ENCODE results near the gene CRMP1. TPM values are rescaled to one million over a fixed set of nuclear protein-coding genes. Genes with fewer than 3 reads are reported as not detected.

The CRMP1 gene
- total and polyA plus RNA-seq, 9 of the 15 experiments (the other 6 are each of a cell fraction or from before 2014, with no cell fraction given): 0.03 to 0.04 TPM; not detected in 7

GRCh38 chr4:5877392-5877791, 15.5 kb downstream of the CRMP1 start:
- no peak overlapping the region for H3K9ac ChIP-seq (ENCODE audit: insufficient read depth in 1 of 2, low read depth in 2 of 2, low read length in 2 of 2)
- CTCF ChIA-PET (ENCODE audit: low intra/inter-chr PET ratio): no interaction called here
- intact Hi-C loops (cut with micrococcal nuclease): no loop called here
- no peaks in the 10 kb centered on the region for H3K4me1 ChIP-seq (replicated peaks in 1 of 2; ENCODE audit: control insufficient read depth in 2 of 2, insufficient read depth in 2 of 2, low read length in 2 of 2)
- H3K27me3 ChIP-seq (ENCODE audit: control insufficient read depth in 2 of 2, insufficient read depth in 2 of 2, low read length in 2 of 2): no peaks in the 10 kb centered on the region
- no peak overlapping the region for H3K4me3 ChIP-seq
- TF ChIP-seq RFX1 (IDR thresholded peaks at IDR 0.05) (peak; percentile 35), CTBP1 (IDR thresholded peaks at IDR 0.05; ENCODE audit: borderline replicate concordance) (no peak), PREB (CRISPR knock-in tag; IDR thresholded peaks at IDR 0.05) (no peak), LEF1 (IDR thresholded peaks at IDR 0.05) (no peak)
- H3K9me3 ChIP-seq (replicated peaks; ENCODE audit: control insufficient read depth, insufficient read depth, low read depth, low read length): no peaks in the 10 kb centered on the region
- under 1% methylated on average over 8 of the region's 9 CpGs for WGBS (ENCODE audit: insufficient coverage, low coverage, missing lambda C conversion rate)
- ATAC-seq (no peak), DNase-seq (ENCODE audit: extremely low read depth in 1 of 4, low spot score in 3 of 4) (no peak), FAIRE-seq (no peak)
- H3K79me2 ChIP-seq (ENCODE audit: control insufficient read depth, insufficient read depth, low read length): no peaks in the 10 kb centered on the region
- no peaks in the 10 kb centered on the region for H4K20me1 ChIP-seq (replicated peaks; ENCODE audit: control insufficient read depth, insufficient read depth, low read length)
- no peak overlapping the region for H3K4me2 ChIP-seq (ENCODE audit: insufficient read depth, low read length)
- no peak overlapping the region for H3K27ac ChIP-seq (ENCODE audit: extremely low read depth, low read depth, low read length)
- POLR2A ChIA-PET: no interaction called here
- BruUV-seq (replicated peaks): no TSS peak
- no peaks in the 10 kb centered on the region for H3K36me3 ChIP-seq (ENCODE audit: control insufficient read depth, insufficient read depth, low read length)
- no peak overlapping the region for H2AFZ ChIP-seq (ENCODE audit: low read depth, low read length)
- in situ Hi-C loops (cut with MboI): no loop called here
- H3K9me1 ChIP-seq (ENCODE audit: control insufficient read depth, insufficient read depth, low read length): no peaks in the 10 kb centered on the region

GRCh38 chr4:5874811-5875449, 18.0 kb downstream of the CRMP1 start:
- no peaks in the 10 kb centered on the region for H3K9me1 ChIP-seq (ENCODE audit: control insufficient read depth, insufficient read depth, low read length)
- H2AFZ ChIP-seq (ENCODE audit: low read depth, low read length): no peak overlapping the region
- no peak overlapping the region for H3K9ac ChIP-seq (ENCODE audit: insufficient read depth in 1 of 2, low read depth in 2 of 2, low read length in 2 of 2)
- POLR2A ChIA-PET: interaction anchor here (0.6 kb wide), 1 partner anchor 65 kb away, joined by 3 read pairs; no protein-coding TSS in a partner anchor
- no peak for ATAC-seq
- intact Hi-C loops (cut with micrococcal nuclease) (no loop called here), in situ Hi-C loops (cut with MboI) (no loop called here)
- BruUV-seq (replicated peaks): no TSS peak
- H3K79me2 ChIP-seq (ENCODE audit: control insufficient read depth, insufficient read depth, low read length): no peaks in the 10 kb centered on the region
- H3K4me3 ChIP-seq: no peak overlapping the region
- H3K27ac ChIP-seq (ENCODE audit: extremely low read depth, low read depth, low read length): no peak overlapping the region
- CTCF ChIA-PET (ENCODE audit: low intra/inter-chr PET ratio): no interaction called here
- peaks cover 6 to 9% of the 10 kb centered on the region in 2 experiments; a peak in 3 of 5 replicates for H3K27me3 ChIP-seq (ENCODE audit: control insufficient read depth in 2 of 2, insufficient read depth in 2 of 2, low read length in 2 of 2)
- 3% methylated on average over 6 of the region's 6 CpGs for WGBS (ENCODE audit: insufficient coverage, low coverage, missing lambda C conversion rate)
- H3K4me2 ChIP-seq (ENCODE audit: insufficient read depth, low read length): no peak overlapping the region
- H3K36me3 ChIP-seq (ENCODE audit: control insufficient read depth, insufficient read depth, low read length): no peaks in the 10 kb centered on the region
- no peak for DNase-seq (ENCODE audit: extremely low read depth in 1 of 4, low spot score in 3 of 4)
- H3K4me1 ChIP-seq (replicated peaks in 1 of 2; ENCODE audit: control insufficient read depth in 2 of 2, insufficient read depth in 2 of 2, low read length in 2 of 2): no peaks in the 10 kb centered on the region
- H4K20me1 ChIP-seq (replicated peaks; ENCODE audit: control insufficient read depth, insufficient read depth, low read length): no peaks in the 10 kb centered on the region
- H3K9me3 ChIP-seq (replicated peaks; ENCODE audit: control insufficient read depth, insufficient read depth, low read depth, low read length): no peaks in the 10 kb centered on the region
- no peak for FAIRE-seq
- TF ChIP-seq SRSF9 (IDR thresholded peaks at IDR 0.05; ENCODE audit: borderline replicate concordance, low read depth, low read length) (no peak), MAZ (CRISPR knock-in tag; conservative IDR thresholded peaks at IDR 0.05 in 1 of 2, IDR thresholded peaks at IDR 0.05 in 1 of 2) (no peak), FOXM1 (IDR thresholded peaks at IDR 0.05; ENCODE audit: low read depth) (no peak), FOXM1 (CRISPR knock-in tag; IDR thresholded peaks at IDR 0.05; ENCODE audit: low read depth) (no peak), MLX (CRISPR knock-in tag; conservative IDR thresholded peaks at IDR 0.05) (no peak), SRSF1 (IDR thresholded peaks at IDR 0.05; ENCODE audit: low read depth, low read length) (no peak), OTX1 (CRISPR knock-in tag; IDR thresholded peaks at IDR 0.05) (no peak), NR4A1 (CRISPR knock-in tag; IDR thresholded peaks at IDR 0.05) (no peak), NR4A1 (tag; IDR thresholded peaks at IDR 0.05) (no peak), ZNF57 (CRISPR knock-in tag; IDR thresholded peaks at IDR 0.05) (no peak)
